GM21737 (cell line): Measurements from ENCODE around the gene CDK5RAP2.
"Not testable (repeated sequence)": the region's sequence is repeated elsewhere in the genome, so short reads cannot be mapped to it uniquely, and the experiment has no call there.

Source experiments
- ATAC-seq: cut with Tn5 transposase; IDR thresholded peaks from one replicate; pipeline ENCODE4 v1.9.1; 2021; ENCODE audit warnings: mild to moderate bottlenecking, moderate library complexity; ENCODE audit not compliant: unreplicated experiment

CDK5RAP2 gene

GRCh38 chr9:120475341-120475740 is 104.6 kb downstream of the CDK5RAP2 start:
- no peak for ATAC-seq

- ATAC-seq, result no peak
Measured at GRCh38 chr9:120474591-120475243, 105.2 kb downstream of the CDK5RAP2 start.

GRCh38 chr9:120473608-120474007 is 106.4 kb downstream of the CDK5RAP2 start:
- no peak for ATAC-seq

- no peak for ATAC-seq
Measured at GRCh38 chr9:120465685-120466407, 114.1 kb downstream of the CDK5RAP2 start.

DNA sequence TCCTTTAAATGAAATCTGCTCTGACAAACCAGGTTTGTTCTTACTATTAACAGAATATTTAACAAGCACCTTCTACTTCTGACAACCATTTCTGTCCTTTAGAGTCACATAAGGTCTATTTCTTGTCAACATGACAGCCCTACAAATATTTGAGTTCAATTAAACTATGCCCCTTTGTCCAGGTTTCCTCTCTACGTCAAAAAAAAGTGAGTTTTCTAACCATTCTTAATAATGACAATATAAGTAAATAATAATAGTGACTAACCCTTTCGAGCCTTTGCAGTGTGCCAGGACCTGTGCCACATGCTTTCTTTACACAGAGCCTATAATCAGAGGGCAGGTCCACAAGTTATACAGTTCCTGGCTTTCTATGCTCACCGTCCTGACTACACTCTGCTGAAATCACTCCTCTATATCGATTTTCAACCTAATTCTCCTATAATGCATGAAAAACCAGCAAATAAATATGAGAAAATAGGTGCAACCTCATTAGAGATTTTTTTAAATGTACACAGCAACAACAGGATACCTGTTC is 115.0 kb downstream of the CDK5RAP2 start:
- ATAC-seq, result no peak

- no peak for ATAC-seq
Measured at GRCh38 chr9:120464176-120464886, 115.6 kb downstream of the CDK5RAP2 start.

DNA sequence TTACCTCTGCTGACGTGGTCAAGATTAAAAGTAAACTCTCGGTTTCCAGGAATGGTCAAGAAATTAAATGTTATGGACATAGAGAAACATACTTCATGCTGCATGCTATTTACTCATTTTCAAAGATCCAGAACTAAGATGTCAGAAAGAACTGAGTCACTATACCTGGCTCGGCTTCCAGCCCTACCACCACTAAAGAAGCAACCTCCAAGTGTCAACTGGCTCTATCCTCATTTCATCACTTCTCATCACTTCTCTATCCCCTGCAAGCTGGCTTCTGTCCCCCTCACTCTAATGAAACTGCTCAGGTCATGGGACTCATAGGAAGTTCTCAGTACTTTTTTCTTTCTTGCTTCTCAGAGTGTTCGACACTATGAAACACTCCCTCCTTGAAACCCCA is 116.2 kb downstream of the CDK5RAP2 start:
- no peak for ATAC-seq

DNA sequence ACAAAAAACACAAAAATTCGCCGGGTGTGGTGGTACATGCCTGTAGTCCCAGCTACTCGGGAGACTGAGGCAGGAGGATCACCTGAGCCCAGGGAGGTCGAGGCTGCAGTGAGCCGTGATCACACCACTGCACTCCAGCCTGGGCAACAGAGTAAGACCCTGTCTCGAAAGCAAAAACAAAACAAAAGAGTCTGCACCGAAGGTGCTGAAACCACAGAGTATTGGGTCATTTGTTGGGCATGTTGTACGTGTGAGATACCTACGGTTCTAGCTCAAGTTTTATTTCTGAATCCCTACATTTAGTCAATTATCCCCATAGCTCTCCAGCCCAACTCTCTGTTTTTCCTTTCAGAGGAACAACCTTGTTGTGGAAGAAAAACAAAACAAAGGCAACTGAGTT is 118.3 kb downstream of the CDK5RAP2 start:
- ATAC-seq, result not testable (repeated sequence)

GRCh38 chr9:120456218-120456617 is 123.7 kb downstream of the CDK5RAP2 start:
- ATAC-seq, result no peak

DNA sequence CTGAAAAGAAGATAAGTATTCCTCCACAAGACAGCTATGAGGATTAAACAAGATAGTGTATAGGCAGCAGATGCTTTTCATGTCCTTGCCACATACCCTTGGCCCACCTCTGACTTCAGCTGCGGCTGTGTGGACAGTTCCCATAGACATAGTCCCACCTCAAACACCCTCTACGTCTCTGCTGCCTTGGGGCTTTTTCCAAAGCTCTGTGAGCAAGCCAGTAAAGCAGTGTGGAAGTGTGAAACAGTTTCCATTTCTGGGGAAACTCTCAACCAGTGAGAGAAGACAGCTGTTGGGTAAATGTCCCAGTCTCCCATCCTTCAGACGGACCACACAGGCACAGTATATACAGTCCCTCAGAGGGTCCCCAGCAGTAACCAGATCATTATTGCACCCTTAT is 125.5 kb downstream of the CDK5RAP2 start:
- ATAC-seq, result no peak

GRCh38 chr9:120453792-120454191 is 126.2 kb downstream of the CDK5RAP2 start:
- ATAC-seq, result no peak

DNA sequence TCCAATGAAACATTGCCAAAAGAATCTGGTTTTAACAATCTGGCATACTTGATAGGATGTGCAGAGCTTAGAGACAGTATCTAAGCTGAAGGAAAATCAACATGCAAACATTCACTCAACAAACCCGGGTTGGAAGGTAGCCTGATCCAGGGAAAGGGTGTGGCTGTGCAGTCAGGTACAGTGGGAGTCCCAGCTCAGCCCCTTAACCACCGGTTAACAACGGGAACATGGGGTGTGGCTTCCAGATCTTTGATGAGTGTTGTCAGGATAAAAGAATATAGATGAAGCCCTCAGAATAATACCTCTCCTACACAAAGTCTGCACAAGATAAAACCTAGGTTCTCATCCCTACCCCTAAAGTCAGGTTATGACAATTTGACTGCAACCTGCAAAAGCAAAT is 127.3 kb downstream of the CDK5RAP2 start:
- ATAC-seq, result no peak

- ATAC-seq, result no peak
Measured at GRCh38 chr9:120450916-120451315, 129.1 kb downstream of the CDK5RAP2 start.

DNA sequence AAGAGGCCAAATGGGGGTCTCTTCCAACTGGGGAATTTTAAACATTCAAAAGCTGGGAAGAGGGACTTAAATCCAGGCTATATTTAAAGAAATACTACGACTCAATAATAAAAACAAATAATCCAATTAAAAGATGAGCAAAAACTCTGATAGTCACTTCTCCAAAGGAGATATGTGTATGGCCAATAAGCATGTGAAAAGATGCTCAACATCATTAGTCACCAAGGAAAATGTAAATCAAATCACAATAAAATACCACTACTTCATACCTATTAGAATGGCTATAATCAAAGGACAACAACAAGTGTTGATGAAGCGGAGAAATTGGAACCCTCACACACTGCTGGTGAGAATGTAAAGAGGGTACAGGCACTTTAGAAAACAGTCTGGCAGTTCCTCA is 130.4 kb downstream of the CDK5RAP2 start:
- ATAC-seq, result no peak

- ATAC-seq, result no peak
Measured at GRCh38 chr9:120447959-120448500, 131.9 kb downstream of the CDK5RAP2 start.

- ATAC-seq, result no peak
Measured at GRCh38 chr9:120446671-120447070, 133.3 kb downstream of the CDK5RAP2 start.

GRCh38 chr9:120443976-120444375 is 136.0 kb downstream of the CDK5RAP2 start:
- ATAC-seq, result no peak

DNA sequence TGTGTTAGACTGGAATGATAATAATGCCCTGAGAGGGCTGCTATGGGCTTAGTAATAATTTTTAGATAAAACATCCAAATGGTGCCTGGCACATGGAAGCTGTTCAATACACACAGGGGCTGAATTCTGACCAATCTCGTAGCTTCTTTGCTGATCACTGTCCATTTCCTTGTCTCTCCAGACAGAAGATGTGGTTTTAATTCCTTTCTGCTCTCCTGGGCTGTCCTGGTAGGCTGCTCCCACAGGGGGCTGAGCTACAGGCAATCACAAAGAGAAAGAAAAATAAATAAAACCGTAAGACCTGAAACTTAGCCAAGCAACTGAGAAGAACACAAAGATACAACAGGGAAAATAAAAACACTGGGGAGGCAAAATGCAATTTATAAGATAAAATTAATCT is 136.5 kb downstream of the CDK5RAP2 start:
- no peak for ATAC-seq

DNA sequence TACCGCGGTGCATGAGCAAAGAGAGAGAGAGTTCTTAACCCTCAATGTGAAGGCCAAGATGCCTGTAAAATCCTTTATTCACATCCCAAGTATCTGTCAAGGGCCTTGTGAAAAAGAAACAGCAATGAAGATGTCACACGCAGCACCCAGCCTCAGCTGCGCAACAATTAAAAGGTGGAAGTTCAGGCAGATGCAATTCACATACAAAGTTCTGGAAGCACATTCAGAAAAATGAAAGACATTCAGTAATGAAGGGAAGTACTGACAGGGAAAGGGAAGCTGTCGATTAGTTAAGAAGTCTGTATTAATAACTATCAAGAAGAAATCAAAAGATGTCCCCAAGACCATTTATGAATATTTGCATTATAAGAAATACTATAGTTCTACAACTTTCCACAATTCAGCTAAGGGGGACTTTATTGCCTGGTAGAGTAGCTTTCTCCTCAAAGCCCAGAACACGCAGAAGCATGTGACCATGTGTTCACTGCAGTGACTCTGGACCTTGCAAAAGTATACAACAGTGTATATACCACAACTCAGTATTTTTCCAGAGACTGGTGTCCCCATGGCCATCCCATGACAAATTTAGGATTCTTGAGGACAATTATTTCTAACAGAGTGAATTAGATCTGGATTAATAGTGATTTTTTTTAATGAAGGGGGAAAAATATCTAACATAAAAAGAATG is 137.5 kb downstream of the CDK5RAP2 start:
- ATAC-seq, result no peak

- no peak for ATAC-seq
Measured at GRCh38 chr9:120441426-120442307, 138.3 kb downstream of the CDK5RAP2 start.
